Measurements from ENCODE around the gene CIBAR2.
A peak's percentile ranks its signal among the peaks of the same experiment; 100 is the strongest.

The CIBAR2 gene

GRCh38 chr16:85079785-85080570 lies 32.3 kb downstream of the CIBAR2 start:
- DNase-seq, result no peak

GRCh38 chr16:85078952-85079351 lies 33.3 kb downstream of the CIBAR2 start:
- DNase-seq, result no peak

- no peak for DNase-seq
Measured at GRCh38 chr16:85078226-85078625, 34.0 kb downstream of the CIBAR2 start.

GRCh38 chr16:85077576-85078125 lies 34.6 kb downstream of the CIBAR2 start:
- DNase-seq, result no peak

GRCh38 chr16:85077039-85077438 lies 35.2 kb downstream of the CIBAR2 start:
- no peak for DNase-seq

- no peak for DNase-seq
Measured at GRCh38 chr16:85075236-85075924, 36.9 kb downstream of the CIBAR2 start.

GRCh38 chr16:85074225-85074914 lies 37.9 kb downstream of the CIBAR2 start:
- DNase-seq, result no peak

- no peak for DNase-seq
Measured at GRCh38 chr16:85072947-85073346, 39.3 kb downstream of the CIBAR2 start.

GRCh38 chr16:85072076-85072860 lies 40.0 kb downstream of the CIBAR2 start:
- DNase-seq, result no peak

- no peak for DNase-seq
Measured at GRCh38 chr16:85069171-85069570, 43.1 kb downstream of the CIBAR2 start.

GRCh38 chr16:85068746-85069145 lies 43.5 kb downstream of the CIBAR2 start:
- no peak for DNase-seq

GRCh38 chr16:85067426-85067825 lies 44.8 kb downstream of the CIBAR2 start:
- no peak for DNase-seq

- DNase-seq, result no peak
Measured at GRCh38 chr16:85067024-85067423, 45.2 kb downstream of the CIBAR2 start.

- no peak for DNase-seq
Measured at GRCh38 chr16:85066346-85066885, 45.9 kb downstream of the CIBAR2 start.

- DNase-seq, result no peak
Measured at GRCh38 chr16:85065099-85065498, 47.2 kb downstream of the CIBAR2 start.

GRCh38 chr16:85064186-85064585 lies 48.1 kb downstream of the CIBAR2 start:
- DNase-seq, result no peak

GRCh38 chr16:85062845-85063244 lies 49.4 kb downstream of the CIBAR2 start:
- no peak for DNase-seq

GRCh38 chr16:85062323-85062722 lies 49.9 kb downstream of the CIBAR2 start:
- no peak for DNase-seq

GRCh38 chr16:85061566-85061965 lies 50.7 kb downstream of the CIBAR2 start:
- peak in 1 of 2 donors; percentile 33 for DNase-seq

- no peak for DNase-seq
Measured at GRCh38 chr16:85058909-85059308, 53.4 kb downstream of the CIBAR2 start.

GRCh38 chr16:85057948-85058347 lies 54.3 kb downstream of the CIBAR2 start:
- DNase-seq, result no peak

- DNase-seq, result no peak
Measured at GRCh38 chr16:85057212-85057889, 54.9 kb downstream of the CIBAR2 start.

Data from bone marrow (tissue), 2 donors.